HG03457 (cell line): Measurements from ENCODE around the gene RADIL.
"Not testable (repeated sequence)": the region's sequence is repeated elsewhere in the genome, so short reads cannot be mapped to it uniquely, and the experiment has no call there.

Experiments
- ATAC-seq: cut with Tn5 transposase; IDR thresholded peaks from one replicate; pipeline ENCODE4 v1.9.1; 2021; ENCODE audit warnings: moderate number of reproducible peaks; ENCODE audit not compliant: unreplicated experiment

The RADIL gene

GRCh38 chr7:4794171-4794570, 89.3 kb downstream of the RADIL start:
- ATAC-seq, result not testable (repeated sequence)

GRCh38 chr7:4793385-4793993, 90.0 kb downstream of the RADIL start:
- ATAC-seq, result not testable (repeated sequence)

GRCh38 chr7:4792537-4793126, 90.9 kb downstream of the RADIL start:
- ATAC-seq, result no peak

- ATAC-seq, result no peak
These were observed 91.6 kb downstream of the RADIL start for GRCh38 chr7:4791738-4792536.

GRCh38 chr7:4791101-4791737, 92.3 kb downstream of the RADIL start:
- no peak for ATAC-seq

GRCh38 chr7:4790516-4790991, 93.0 kb downstream of the RADIL start:
- no peak for ATAC-seq

- ATAC-seq, result no peak
These were observed 93.4 kb downstream of the RADIL start for GRCh38 chr7:4790078-4790465.

- no peak for ATAC-seq
These were observed 94.1 kb downstream of the RADIL start for GRCh38 chr7:4789194-4790077.

GRCh38 chr7:4788627-4789189, 94.8 kb downstream of the RADIL start:
- no peak for ATAC-seq

- no peak for ATAC-seq
These were observed 95.4 kb downstream of the RADIL start for GRCh38 chr7:4787947-4788626.

- no peak for ATAC-seq
These were observed 96.0 kb downstream of the RADIL start for GRCh38 chr7:4787541-4787940.

- ATAC-seq, result no peak
These were observed 97.5 kb downstream of the RADIL start for GRCh38 chr7:4786015-4786414.

GRCh38 chr7:4785371-4785770, 98.1 kb downstream of the RADIL start:
- no peak for ATAC-seq

GRCh38 chr7:4784799-4785198, 98.7 kb downstream of the RADIL start:
- ATAC-seq, result no peak

- ATAC-seq, result no peak
These were observed 99.7 kb downstream of the RADIL start for GRCh38 chr7:4783762-4784351.

GRCh38 chr7:4783292-4783652, 100.2 kb downstream of the RADIL start:
- no peak for ATAC-seq

GRCh38 chr7:4782333-4783291, 100.9 kb downstream of the RADIL start:
- no peak for ATAC-seq

GRCh38 chr7:4781366-4782069, 102.0 kb downstream of the RADIL start:
- no peak for ATAC-seq
